ENCODE measurements around the gene FSTL5.

FSTL5 gene

DNA sequence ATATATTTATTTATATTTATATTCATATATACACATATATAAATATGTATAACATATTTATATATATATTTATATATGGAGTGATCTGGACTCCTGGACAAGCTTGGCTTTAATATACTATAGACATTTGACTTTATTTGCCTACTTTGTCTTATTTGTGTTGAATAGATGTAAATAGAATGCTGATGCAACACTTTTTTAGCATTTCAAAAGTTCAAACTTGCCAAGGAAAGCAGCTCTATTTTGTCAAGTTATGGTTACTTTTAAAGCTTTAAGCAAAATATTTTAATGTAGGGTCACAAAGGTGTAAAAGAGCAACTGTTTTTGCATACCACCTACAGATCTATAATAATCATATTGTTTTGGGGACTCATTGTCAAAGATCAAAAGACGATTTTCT lies 61.1 kb downstream of the FSTL5 start:
- H3K36me3 ChIP-seq (ENCODE audit: insufficient read depth, low read length) = no peaks in the 10 kb centered on the region
- no peak overlapping the region for H3K4me3 ChIP-seq (ENCODE audit: low read length)
- H3K4me1 ChIP-seq (ENCODE audit: control insufficient read depth, insufficient read depth, low read length) = no peaks in the 10 kb centered on the region
- no peaks in the 10 kb centered on the region for H3K27me3 ChIP-seq (ENCODE audit: control insufficient read depth, insufficient read depth, low read length)
- no peaks in the 10 kb centered on the region for H3K9me3 ChIP-seq (replicated peaks; ENCODE audit: low read length)
- H3K4me2 ChIP-seq (ENCODE audit: low read length) = no peak overlapping the region
- H3K9ac ChIP-seq (ENCODE audit: low read depth, low read length) = no peak overlapping the region

GRCh38 chr4:162101337-162101736 lies 62.5 kb downstream of the FSTL5 start:
- Histone ChIP-seq H3K9ac (ENCODE audit: low read depth, low read length) (no peak overlapping the region), H3K4me2 (ENCODE audit: low read length) (no peak overlapping the region), H3K4me1 (ENCODE audit: control insufficient read depth, insufficient read depth, low read length) (no peaks in the 10 kb centered on the region), H3K36me3 (ENCODE audit: insufficient read depth, low read length) (no peaks in the 10 kb centered on the region), H3K9me3 (replicated peaks; ENCODE audit: low read length) (no peaks in the 10 kb centered on the region), H3K27me3 (ENCODE audit: control insufficient read depth, insufficient read depth, low read length) (no peaks in the 10 kb centered on the region), H3K4me3 (ENCODE audit: low read length) (no peak overlapping the region)

- Histone ChIP-seq H3K9me3 (replicated peaks; ENCODE audit: low read length) (no peaks in the 10 kb centered on the region), H3K36me3 (ENCODE audit: insufficient read depth, low read length) (no peaks in the 10 kb centered on the region), H3K4me2 (ENCODE audit: low read length) (no peak overlapping the region), H3K4me1 (ENCODE audit: control insufficient read depth, insufficient read depth, low read length) (no peaks in the 10 kb centered on the region), H3K9ac (ENCODE audit: low read depth, low read length) (no peak overlapping the region), H3K4me3 (ENCODE audit: low read length) (no peak overlapping the region), H3K27me3 (ENCODE audit: control insufficient read depth, insufficient read depth, low read length) (no peaks in the 10 kb centered on the region)
Measured at GRCh38 chr4:162075726-162076125, 88.1 kb downstream of the FSTL5 start.

GRCh38 chr4:162061214-162061613 lies 102.6 kb downstream of the FSTL5 start:
- no peaks in the 10 kb centered on the region for H3K9me3 ChIP-seq (replicated peaks; ENCODE audit: low read length)
- no peak overlapping the region for H3K4me3 ChIP-seq (ENCODE audit: low read length)
- no peak overlapping the region for H3K9ac ChIP-seq (ENCODE audit: low read depth, low read length)
- no peak overlapping the region for H3K4me2 ChIP-seq (ENCODE audit: low read length)
- no peaks in the 10 kb centered on the region for H3K36me3 ChIP-seq (ENCODE audit: insufficient read depth, low read length)
- H3K27me3 ChIP-seq (ENCODE audit: control insufficient read depth, insufficient read depth, low read length) = no peaks in the 10 kb centered on the region
- no peaks in the 10 kb centered on the region for H3K4me1 ChIP-seq (ENCODE audit: control insufficient read depth, insufficient read depth, low read length)

- H3K4me3 ChIP-seq (ENCODE audit: low read length) = no peak overlapping the region
- no peak overlapping the region for H3K4me2 ChIP-seq (ENCODE audit: low read length)
- no peaks in the 10 kb centered on the region for H3K9me3 ChIP-seq (replicated peaks; ENCODE audit: low read length)
- no peak overlapping the region for H3K9ac ChIP-seq (ENCODE audit: low read depth, low read length)
- no peaks in the 10 kb centered on the region for H3K27me3 ChIP-seq (ENCODE audit: control insufficient read depth, insufficient read depth, low read length)
- no peaks in the 10 kb centered on the region for H3K4me1 ChIP-seq (ENCODE audit: control insufficient read depth, insufficient read depth, low read length)
- H3K36me3 ChIP-seq (ENCODE audit: insufficient read depth, low read length) = no peaks in the 10 kb centered on the region
Measured at GRCh38 chr4:162059656-162060055, 104.1 kb downstream of the FSTL5 start.

DNA sequence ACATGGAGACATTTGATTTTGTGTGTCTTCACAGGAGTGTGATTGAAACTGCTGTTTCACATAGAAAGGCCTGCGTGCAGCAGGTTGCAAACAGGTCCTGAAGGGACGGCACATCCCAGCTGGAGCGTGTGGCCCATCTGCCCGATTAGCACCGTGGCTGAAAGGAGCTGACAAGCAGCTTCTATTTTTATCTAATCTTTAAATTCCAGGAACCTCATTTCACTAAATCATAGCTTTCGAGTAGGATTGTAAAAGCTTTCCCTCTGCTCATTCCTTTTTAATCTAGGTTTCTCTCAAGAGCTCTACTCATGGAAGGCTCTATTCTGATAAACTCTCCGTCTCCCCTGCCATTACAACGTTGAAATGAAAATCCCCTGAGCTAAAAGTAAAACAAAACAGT lies 106.8 kb downstream of the FSTL5 start:
- no peak overlapping the region for H3K9ac ChIP-seq (ENCODE audit: low read depth, low read length)
- no peaks in the 10 kb centered on the region for H3K27me3 ChIP-seq (ENCODE audit: control insufficient read depth, insufficient read depth, low read length)
- no peaks in the 10 kb centered on the region for H3K4me1 ChIP-seq (ENCODE audit: control insufficient read depth, insufficient read depth, low read length)
- no peak overlapping the region for H3K4me2 ChIP-seq (ENCODE audit: low read length)
- no peaks in the 10 kb centered on the region for H3K9me3 ChIP-seq (replicated peaks; ENCODE audit: low read length)
- H3K36me3 ChIP-seq (ENCODE audit: insufficient read depth, low read length) = no peaks in the 10 kb centered on the region
- no peak overlapping the region for H3K4me3 ChIP-seq (ENCODE audit: low read length)

DNA sequence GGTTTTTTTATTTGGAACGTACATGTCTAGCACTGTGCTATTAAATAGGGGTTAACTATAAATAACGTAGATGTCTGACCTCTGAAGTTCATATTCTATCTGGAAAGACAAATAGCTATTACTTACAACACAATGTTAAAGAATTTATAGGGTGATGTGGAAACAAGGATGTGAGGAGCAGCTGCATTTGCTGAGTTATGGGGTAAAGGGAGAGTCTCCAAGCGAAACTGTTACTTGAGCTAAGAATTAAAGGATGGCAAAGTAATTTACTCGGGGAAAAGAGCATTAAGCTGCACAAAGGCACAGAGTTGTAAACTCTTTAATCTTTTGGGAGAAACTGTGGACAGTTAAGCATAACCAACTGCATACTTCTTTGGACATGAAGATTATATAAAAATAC lies 117.7 kb downstream of the FSTL5 start:
- H3K9ac ChIP-seq (ENCODE audit: low read depth, low read length) = no peak overlapping the region
- no peak overlapping the region for H3K4me2 ChIP-seq (ENCODE audit: low read length)
- H3K4me1 ChIP-seq (ENCODE audit: control insufficient read depth, insufficient read depth, low read length) = no peaks in the 10 kb centered on the region
- no peak overlapping the region for H3K4me3 ChIP-seq (ENCODE audit: low read length)
- no peaks in the 10 kb centered on the region for H3K27me3 ChIP-seq (ENCODE audit: control insufficient read depth, insufficient read depth, low read length)
- no peaks in the 10 kb centered on the region for H3K36me3 ChIP-seq (ENCODE audit: insufficient read depth, low read length)
- H3K9me3 ChIP-seq (replicated peaks; ENCODE audit: low read length) = no peaks in the 10 kb centered on the region

GRCh38 chr4:162038112-162038511 lies 125.7 kb downstream of the FSTL5 start:
- no peak overlapping the region for H3K4me2 ChIP-seq (ENCODE audit: low read length)
- H3K9ac ChIP-seq (ENCODE audit: low read depth, low read length) = no peak overlapping the region
- no peaks in the 10 kb centered on the region for H3K27me3 ChIP-seq (ENCODE audit: control insufficient read depth, insufficient read depth, low read length)
- H3K9me3 ChIP-seq (replicated peaks; ENCODE audit: low read length) = no peaks in the 10 kb centered on the region
- H3K4me3 ChIP-seq (ENCODE audit: low read length) = no peak overlapping the region
- no peaks in the 10 kb centered on the region for H3K4me1 ChIP-seq (ENCODE audit: control insufficient read depth, insufficient read depth, low read length)
- H3K36me3 ChIP-seq (ENCODE audit: insufficient read depth, low read length) = no peaks in the 10 kb centered on the region

DNA sequence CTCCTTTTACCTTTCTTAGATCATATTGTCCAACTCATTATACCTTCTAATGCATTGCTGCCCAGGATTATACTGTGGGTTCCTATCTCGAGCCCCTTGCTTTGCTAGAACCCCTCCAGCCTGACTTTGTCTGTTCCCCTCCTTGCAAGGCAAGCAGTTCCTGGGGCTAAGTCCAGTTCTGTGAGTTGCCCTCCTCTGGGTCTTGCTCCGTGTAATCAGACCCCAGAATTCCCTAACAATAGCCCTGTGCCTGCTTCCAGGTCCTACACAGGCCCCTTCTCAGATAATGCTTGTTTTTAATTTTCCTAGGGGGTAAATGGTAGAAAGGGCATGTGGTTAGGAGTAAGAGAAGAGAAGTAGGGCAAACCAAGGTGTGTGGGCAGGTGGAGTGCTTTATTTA lies 145.9 kb downstream of the FSTL5 start:
- Histone ChIP-seq H3K27me3 (ENCODE audit: control insufficient read depth, insufficient read depth, low read length) (no peaks in the 10 kb centered on the region), H3K36me3 (ENCODE audit: insufficient read depth, low read length) (no peaks in the 10 kb centered on the region), H3K4me2 (ENCODE audit: low read length) (no peak overlapping the region), H3K9me3 (replicated peaks; ENCODE audit: low read length) (no peaks in the 10 kb centered on the region), H3K9ac (ENCODE audit: low read depth, low read length) (no peak overlapping the region), H3K4me1 (ENCODE audit: control insufficient read depth, insufficient read depth, low read length) (no peaks in the 10 kb centered on the region), H3K4me3 (ENCODE audit: low read length) (no peak overlapping the region)

GRCh38 chr4:162016991-162017390 lies 146.8 kb downstream of the FSTL5 start:
- Histone ChIP-seq H3K4me3 (ENCODE audit: low read length) (no peak overlapping the region), H3K4me1 (ENCODE audit: control insufficient read depth, insufficient read depth, low read length) (no peaks in the 10 kb centered on the region), H3K4me2 (ENCODE audit: low read length) (no peak overlapping the region), H3K36me3 (ENCODE audit: insufficient read depth, low read length) (no peaks in the 10 kb centered on the region), H3K9me3 (replicated peaks; ENCODE audit: low read length) (no peaks in the 10 kb centered on the region), H3K27me3 (ENCODE audit: control insufficient read depth, insufficient read depth, low read length) (no peaks in the 10 kb centered on the region), H3K9ac (ENCODE audit: low read depth, low read length) (no peak overlapping the region)

DNA sequence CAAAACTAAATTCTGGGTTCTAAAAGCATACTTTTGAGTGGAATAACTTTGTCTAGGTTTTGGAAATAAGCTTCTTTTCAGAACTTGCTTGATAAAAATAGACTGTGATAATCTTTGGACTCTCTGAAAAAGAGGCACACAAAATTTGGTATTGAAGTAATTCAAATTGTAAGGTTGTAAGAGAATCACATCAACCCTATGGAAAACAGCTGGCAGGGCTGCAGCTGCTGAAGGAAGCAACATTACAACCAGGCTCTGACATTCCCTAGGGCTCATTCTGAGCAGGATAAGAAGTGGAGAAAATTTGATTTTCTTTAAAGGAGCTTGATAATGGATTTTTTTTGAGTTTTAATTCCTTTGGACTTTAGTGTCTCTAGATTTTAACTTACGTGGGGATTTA lies 147.6 kb downstream of the FSTL5 start:
- Histone ChIP-seq H3K9ac (ENCODE audit: low read depth, low read length) (no peak overlapping the region), H3K27me3 (ENCODE audit: control insufficient read depth, insufficient read depth, low read length) (no peaks in the 10 kb centered on the region), H3K4me2 (ENCODE audit: low read length) (no peak overlapping the region), H3K4me1 (ENCODE audit: control insufficient read depth, insufficient read depth, low read length) (no peaks in the 10 kb centered on the region), H3K9me3 (replicated peaks; ENCODE audit: low read length) (no peaks in the 10 kb centered on the region), H3K36me3 (ENCODE audit: insufficient read depth, low read length) (no peaks in the 10 kb centered on the region), H3K4me3 (ENCODE audit: low read length) (no peak overlapping the region)

DNA sequence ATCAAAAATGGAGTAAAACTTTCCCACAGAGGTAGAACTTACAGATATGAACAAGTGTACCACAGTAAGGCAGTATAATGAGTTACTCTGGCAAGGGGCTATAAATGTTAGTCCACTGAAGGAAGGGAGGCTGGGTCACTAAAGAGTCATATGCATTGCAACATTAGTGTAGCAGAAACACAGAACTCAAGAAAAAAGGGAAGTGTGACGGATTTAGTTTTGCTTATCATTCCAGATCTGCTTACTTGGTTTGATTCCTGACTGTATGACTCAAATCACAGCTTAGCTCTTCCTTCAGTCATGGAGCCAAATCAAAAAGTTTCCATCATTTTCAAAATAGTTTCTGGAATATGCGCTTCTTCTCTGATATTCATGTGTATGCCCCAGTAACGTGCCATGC lies 148.7 kb downstream of the FSTL5 start:
- Histone ChIP-seq H3K4me2 (ENCODE audit: low read length) (no peak overlapping the region), H3K4me3 (ENCODE audit: low read length) (no peak overlapping the region), H3K9me3 (replicated peaks; ENCODE audit: low read length) (no peaks in the 10 kb centered on the region), H3K9ac (ENCODE audit: low read depth, low read length) (no peak overlapping the region), H3K4me1 (ENCODE audit: control insufficient read depth, insufficient read depth, low read length) (no peaks in the 10 kb centered on the region), H3K27me3 (ENCODE audit: control insufficient read depth, insufficient read depth, low read length) (no peaks in the 10 kb centered on the region), H3K36me3 (ENCODE audit: insufficient read depth, low read length) (no peaks in the 10 kb centered on the region)
